HG03520 (cell line): Measurements from ENCODE around the gene OSBPL1A.
A peak's percentile ranks its signal among the peaks of the same experiment; 100 is the strongest.

Source experiments
- ATAC-seq: cut with Tn5 transposase; IDR thresholded peaks from one replicate; pipeline ENCODE4 v1.9.1; 2021; ENCODE audit warnings: mild to moderate bottlenecking, moderate library complexity; ENCODE audit not compliant: unreplicated experiment

OSBPL1A gene

DNA sequence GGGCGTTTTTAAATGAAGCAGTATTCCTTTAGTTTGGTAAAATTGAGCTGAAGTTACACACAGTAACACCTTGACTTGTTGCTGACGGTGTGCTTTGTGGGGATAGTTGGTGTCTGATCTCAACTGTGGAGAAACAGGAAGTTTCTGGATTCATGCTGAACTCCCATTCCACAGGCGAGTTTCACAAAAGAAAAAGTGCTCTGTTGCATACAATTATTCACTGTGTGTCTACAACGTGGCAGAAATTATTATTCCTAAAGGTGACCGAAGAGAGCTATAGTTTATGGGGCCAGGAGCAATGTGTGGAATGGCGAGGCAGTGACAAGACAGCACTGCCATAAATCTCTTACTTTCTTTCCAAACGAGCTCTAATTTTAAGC is 259.2 kb downstream of the OSBPL1A start:
- peak; percentile 24 for ATAC-seq

DNA sequence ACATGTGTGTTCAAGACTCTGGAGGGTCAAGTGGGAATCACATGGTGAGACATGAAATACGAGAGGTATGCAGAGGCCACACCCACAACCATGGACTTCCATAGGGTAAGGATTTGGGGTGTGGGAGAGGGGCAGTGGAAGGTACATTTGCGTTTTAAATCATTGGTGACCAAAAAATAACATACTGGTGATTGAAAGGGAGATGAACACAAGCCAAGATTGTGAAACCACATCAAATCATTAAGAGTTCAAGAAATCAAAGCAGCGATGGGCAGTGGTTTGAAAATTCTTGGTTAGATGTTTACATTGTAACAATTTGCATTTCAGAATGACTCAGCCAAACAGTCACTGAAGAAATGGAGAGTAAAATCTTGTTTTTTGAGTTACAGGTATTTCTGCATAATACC is 260.7 kb downstream of the OSBPL1A start:
- ATAC-seq: no peak

DNA sequence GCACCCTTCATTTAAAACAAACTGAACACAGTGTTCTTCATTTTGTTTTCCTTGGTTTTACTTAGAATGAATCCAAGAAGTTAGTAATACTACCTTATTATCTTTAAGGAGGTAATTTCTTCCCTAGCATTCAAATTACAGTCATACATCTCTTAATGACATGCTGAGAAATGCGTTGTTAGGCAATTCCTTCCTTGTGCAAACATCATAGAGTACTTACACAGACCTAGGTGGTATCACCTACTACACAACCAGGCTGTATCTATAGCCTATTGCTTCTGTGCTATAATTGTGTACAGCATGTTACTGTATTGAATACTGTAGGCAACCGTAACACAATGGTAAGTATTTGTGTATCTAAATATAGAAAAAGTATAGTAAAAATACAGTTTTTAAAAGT is 267.1 kb downstream of the OSBPL1A start:
- ATAC-seq: no peak

DNA sequence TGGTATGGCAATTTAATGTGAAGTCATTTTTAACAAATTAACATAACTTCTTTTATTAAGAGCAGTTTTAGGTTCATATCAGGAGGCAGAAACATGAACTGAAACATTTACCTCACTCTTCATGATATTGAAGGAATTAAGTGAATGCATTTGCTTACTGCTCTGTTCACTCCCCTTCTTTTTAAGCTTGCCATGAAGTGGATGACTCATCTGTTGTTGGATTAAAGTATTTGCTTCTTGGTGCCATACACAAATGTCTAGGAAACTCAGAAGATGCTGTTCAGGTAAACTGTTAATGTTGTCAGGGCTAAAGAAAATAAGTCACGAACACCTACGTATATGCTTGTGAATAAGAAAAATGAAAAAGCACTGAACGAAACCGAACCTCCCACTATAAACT is 268.9 kb downstream of the OSBPL1A start:
- no peak for ATAC-seq

DNA sequence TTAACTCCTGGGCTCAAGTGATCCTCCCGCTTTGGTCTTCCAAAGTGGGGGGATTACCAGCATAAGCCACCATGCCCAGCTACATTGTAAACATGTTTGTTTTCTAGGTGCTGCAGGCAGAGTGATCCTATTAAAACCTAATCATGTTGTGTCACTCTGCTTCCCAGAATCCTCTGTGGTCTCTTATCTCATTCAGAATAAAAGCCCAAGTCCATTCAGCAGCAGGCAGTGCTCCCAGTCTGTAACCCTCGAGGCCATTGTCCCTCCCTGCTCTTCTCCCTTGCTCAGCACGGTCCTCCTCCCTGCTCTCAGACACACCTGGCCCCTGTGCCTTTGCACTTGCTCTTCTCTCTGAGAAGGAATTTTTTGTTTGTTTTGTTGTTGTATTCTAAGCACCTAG is 269.9 kb downstream of the OSBPL1A start:
- ATAC-seq: no peak

DNA sequence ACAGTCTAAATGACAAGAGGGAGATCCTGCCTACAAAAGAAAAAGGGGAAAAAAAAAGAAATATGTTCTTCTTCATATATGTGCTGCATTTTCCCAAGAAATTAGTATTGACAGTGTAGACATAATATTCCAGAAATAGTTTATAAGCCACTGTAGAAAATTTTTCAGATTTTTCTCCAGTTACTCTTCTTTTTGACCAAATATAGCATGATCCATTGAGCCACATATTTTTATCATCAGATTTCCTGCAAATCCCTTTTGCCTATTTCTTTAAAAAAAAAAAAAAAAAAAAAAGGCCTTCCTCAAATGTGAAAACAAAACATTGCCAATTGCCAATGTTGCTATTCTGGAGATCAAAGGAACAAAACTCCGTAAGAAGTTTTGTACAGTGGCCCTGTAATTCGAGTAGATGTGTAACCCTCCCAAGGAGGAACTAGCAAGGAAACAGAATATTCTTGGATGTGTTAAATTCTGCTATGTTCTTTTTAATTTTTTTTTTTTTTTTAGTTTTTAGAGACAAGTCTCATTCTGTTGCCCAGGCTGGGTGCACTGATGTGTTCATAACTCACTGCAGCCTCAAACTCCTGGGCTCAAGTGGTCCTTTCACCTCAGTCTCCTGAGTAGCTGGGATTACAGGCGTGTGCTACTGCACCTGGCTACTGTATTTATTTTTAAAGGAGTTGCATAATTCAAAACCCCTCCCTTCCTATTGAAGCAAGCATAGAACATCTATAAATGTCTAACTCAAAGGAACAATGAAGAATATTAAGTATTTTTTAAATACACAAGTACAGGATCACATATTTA is 271.3 kb downstream of the OSBPL1A start:
- ATAC-seq: no peak

DNA sequence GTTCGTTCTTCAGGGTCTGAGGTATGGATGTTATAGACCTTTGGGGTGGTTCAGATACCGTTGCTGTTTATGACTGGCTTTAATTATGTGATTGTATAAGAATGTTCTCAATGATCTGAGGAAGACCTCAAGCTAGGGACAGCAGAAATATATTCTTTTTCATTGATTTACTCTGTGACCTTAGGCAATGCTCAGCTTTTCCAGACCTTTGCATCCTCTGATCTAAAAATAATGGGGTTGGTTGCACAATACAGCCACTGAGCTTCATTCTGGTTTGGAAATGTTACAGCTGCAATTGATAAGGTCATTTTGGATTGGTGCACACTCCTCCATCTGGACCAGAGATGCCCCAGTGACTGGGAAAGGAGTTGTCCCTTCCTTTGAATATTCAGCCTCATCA is 276.0 kb downstream of the OSBPL1A start:
- ATAC-seq: no peak

DNA sequence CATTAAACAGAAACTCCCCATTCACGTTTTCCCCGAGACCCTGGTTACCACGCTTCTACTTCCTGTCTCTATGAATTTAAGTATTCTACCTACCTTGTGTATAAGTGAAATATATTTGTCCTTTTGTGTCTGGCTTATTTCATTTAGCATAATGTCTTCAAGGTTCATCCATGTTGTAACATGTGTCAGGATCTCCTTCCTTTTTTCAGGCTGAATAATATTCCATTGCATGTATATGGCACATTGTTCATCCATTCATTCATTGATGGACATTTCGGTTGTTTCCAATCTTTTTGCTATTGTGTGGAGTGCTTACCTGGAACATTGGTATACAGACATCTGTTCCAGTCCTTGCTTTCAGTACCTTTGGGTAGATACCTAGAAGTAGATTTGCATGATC is 276.9 kb downstream of the OSBPL1A start:
- ATAC-seq: no peak

DNA sequence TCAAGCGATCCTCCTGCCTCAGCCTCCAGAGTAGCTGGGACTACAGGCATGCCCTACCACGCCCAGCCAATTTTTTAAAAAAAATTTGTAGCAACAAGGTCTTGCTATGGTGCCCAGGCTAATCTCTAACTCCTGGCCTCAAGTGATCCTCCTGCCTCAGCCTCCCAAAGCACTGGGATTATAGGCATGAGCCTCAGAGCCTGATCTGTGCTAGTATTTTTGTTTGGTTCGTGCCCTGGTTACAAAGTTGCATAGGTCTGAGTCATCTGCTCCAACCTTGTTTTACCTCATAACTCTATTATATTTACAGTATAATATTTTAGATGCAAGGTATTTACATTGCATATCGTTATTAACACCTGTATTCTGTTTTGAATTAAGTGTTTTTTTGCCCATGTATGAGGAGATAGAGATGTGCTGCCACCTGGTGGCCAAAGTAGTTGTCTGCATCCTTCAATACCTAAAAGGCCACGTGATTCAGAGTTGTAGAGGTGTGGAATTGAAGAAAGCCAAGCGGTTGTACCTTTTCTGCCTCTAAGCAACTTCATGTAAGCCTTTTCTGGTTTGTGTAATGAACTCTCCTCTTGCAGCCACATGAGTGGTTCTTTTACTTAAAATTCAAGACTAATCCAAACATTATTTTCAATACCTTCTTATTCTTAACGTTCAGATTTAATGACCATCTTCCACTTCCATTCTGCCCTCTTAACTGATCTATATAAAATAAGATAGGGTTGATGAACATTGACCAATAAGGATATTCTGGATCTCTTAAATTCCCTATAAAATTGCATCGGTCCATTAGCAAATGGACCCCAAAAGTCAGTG is 278.7 kb downstream of the OSBPL1A start:
- ATAC-seq: peak; percentile 81

DNA sequence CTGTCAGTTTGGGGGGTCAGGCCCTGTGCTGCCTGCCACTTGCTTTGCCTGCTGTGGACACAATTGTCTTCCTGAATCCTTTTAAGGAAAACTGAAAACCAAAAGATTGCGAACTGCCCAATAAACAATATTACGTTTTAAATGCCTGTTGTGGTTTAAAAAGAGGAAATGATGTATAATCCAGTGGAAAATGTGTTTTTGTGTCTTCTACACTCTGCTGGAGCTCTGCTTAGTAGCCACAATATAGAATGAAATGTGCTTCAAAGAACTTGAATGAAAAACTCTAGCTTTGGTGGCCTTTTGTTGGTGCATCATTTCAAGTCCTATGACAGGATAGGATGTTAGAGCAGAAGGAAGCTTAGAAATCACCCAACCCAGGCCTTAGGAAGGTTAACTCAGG is 282.0 kb downstream of the OSBPL1A start:
- ATAC-seq: no peak

DNA sequence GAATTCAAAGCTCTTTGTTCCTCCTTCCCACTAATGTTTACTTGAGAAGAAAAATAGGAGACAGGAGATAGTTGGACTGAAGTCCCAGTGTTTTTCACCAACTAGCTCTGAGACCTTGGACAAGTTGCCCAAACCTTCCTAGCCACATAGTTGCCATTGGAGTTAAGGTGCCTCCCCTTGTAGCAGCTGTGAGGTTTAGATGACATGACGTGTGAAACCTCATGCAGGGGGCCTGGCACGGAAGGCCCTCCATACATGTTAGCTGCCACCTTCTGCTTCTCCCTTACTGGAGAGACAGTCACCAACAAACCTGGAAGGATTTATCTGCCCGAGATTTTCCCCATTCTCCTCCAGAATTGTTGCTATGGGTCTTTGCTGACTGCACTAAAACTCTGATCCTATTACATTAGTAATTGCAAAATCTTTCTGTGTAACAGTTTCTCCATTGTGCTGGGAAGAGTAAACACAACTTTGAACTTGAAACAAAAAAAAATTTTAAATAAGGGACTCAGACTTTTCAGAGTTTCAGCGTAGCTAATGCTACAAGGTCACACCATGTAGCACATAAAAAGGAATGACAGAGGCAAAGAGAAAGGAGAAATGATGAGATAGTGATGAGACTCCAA is 282.6 kb downstream of the OSBPL1A start:
- ATAC-seq: no peak

DNA sequence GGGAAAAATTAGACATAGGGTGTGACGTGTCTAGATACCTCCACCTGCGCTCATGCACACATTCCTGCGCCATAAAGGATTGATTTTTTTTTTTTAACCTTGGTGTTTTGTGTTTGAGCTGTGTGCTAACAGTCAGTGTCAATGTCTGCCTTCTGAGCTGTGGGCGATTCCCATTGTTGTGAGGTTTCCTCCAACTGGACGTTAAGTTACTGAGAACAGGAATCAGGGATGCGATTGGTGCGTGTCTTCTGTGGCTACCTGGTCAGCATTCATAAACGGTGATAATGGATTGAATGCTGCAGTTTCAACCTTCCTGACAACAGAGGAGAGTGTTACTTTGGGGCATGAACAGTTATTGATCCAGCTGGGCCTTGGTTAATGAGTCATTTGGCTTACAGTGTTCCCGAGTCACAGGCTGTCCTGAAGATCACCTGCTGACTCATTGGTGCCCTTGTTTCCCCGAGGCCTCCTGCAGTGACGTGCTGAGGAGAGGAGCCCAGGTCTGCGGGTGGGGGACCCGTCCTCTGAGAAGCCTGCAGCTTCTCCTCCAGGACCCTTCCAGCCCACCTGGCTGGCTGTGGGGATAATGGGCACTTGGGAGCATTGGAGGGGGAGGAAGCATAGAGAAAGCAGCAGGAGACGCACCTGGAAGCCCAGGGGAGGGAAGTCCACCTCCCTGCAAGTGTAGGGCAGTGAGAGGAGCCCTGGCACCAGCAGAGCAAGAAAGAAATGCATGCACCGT is 284.6 kb downstream of the OSBPL1A start:
- no peak for ATAC-seq

DNA sequence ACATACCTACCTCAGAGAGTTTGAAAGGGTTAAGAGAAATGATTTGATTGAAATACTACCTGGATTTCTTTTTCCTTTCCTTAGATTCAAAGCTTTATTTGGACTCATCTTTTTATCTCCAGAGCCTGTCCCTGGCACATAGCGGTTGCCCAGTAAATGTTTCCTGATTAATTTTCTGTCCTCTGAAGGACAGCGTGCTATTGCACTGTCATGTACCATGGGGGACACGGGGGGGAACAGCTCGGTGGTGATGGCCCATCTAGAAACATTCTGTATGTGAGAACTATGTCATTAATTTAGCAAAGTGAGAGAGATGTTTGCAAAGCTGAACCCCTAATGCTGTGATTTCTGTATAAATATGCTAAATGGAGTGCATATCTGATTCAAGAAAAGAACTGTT is 285.2 kb downstream of the OSBPL1A start:
- no peak for ATAC-seq
